GM12878 (cell line): ENCODE results near the gene BRD2. TPM values are rescaled to one million over a fixed set of nuclear protein-coding genes. Genes with fewer than 3 reads are reported as not detected.

Experiments
- ATAC-seq: fragments of 200-7000 bp; cut with Tn5 transposase; 3 replicates; pipeline ENCODE4 v1.9.1; 2020; ENCODE audit warnings: mild to moderate bottlenecking, moderate library complexity
- BruUV-seq: library from RNA; stranded (reverse); fragments of 400-500 nt; replicated peaks from 2 replicates; lab custom pipeline; 2021; lab: Mats Ljungman, UMichigan
- CTCF ChIA-PET: fragments of 300-600 bp; sonication (Branson Sonifier 250); formaldehyde crosslinking; extraction: SDS; loops from one replicate; lab custom pipeline; 2021; ENCODE audit warnings: inconsistent platforms; lab: Yijun Ruan, JAX
- POLR2A ChIA-PET: fragments of 350-600 bp; formaldehyde crosslinking; extraction: SDS; loops from one replicate; lab custom pipeline; 2021; ENCODE audit warnings: inconsistent platforms; lab: Charles Lee
- RAD21 ChIA-PET: fragments of 300-600 bp; sonication (Branson Sonifier 250); formaldehyde crosslinking; loops from one replicate; lab custom pipeline; 2023; ENCODE audit warnings: antibody characterized with exemption; ENCODE audit not compliant: unreplicated experiment; lab: Charles Lee
- SMC1A ChIA-PET: fragments of 300-600 bp; sonication (Branson Sonifier 250); formaldehyde crosslinking; loops from one replicate; lab custom pipeline; 2023; ENCODE audit not compliant: unreplicated experiment, uncharacterized antibody; lab: Charles Lee
- DNase-seq: peaks from one replicate; pipeline ENCODE4 v3.0.0-alpha.2; 2011; ENCODE audit warnings: low read depth, low spot score
- FAIRE-seq: peaks from 3 replicates; lab custom pipeline; 2011; peaks lifted over from hg19 to GRCh38; lab: Jason Lieb, UNC
- H2AFZ ChIP-seq: 2 replicates; pipeline ENCODE4 v1.6.0; 2011; ENCODE audit warnings: low read depth, low read length, control low read depth; ENCODE audit not compliant: control insufficient read depth
- H3K27ac ChIP-seq: 2 replicates; pipeline ENCODE4 v1.5.1; 2011; ENCODE audit warnings: control low read depth; ENCODE audit not compliant: control insufficient read depth, insufficient read depth
- H3K27me3 ChIP-seq, 2 experiments: replicated peaks in 1 of 2; 2 replicates each; pipeline versions ENCODE4 v1.6.0 to v1.6.1; 2011; ENCODE audit warnings: low read length in 1 of 2; ENCODE audit not compliant: control insufficient read depth in 2 of 2, insufficient read depth in 2 of 2
- H3K36me3 ChIP-seq, 2 experiments: 2 replicates each; pipeline ENCODE4 v1.5.1; 2011; ENCODE audit warnings: low read length in 1 of 2; ENCODE audit not compliant: control insufficient read depth in 2 of 2, insufficient read depth in 2 of 2
- H3K4me1 ChIP-seq: 2 replicates; pipeline ENCODE4 v1.6.1; 2011; ENCODE audit warnings: mild to moderate bottlenecking, low read length, moderate library complexity, mixed read lengths; ENCODE audit not compliant: control insufficient read depth, insufficient read depth
- H3K4me2 ChIP-seq: 2 replicates; pipeline ENCODE4 v1.6.0; 2011; ENCODE audit warnings: control low read depth; ENCODE audit not compliant: control insufficient read depth, insufficient read depth
- H3K4me3 ChIP-seq: fragments of 200-600 bp; sonication (generic); 2 replicates; pipeline ENCODE4 v1.5.1; 2016
- H3K79me2 ChIP-seq: 2 replicates; pipeline ENCODE4 v1.6.0; 2011; ENCODE audit warnings: low read length; ENCODE audit not compliant: control insufficient read depth, insufficient read depth
- H3K9ac ChIP-seq: 2 replicates; pipeline ENCODE4 v1.8.0; 2011; ENCODE audit warnings: low read length, control low read depth, mixed read lengths; ENCODE audit not compliant: control insufficient read depth, insufficient read depth
- H3K9me3 ChIP-seq: replicated peaks from 3 replicates; pipeline ENCODE4 v1.5.1; 2011; ENCODE audit warnings: mild to moderate bottlenecking, low read length; ENCODE audit not compliant: control insufficient read depth, insufficient read depth
- H4K20me1 ChIP-seq: 2 replicates; pipeline ENCODE4 v1.6.0; 2011; ENCODE audit not compliant: control insufficient read depth, insufficient read depth
- ATF7 ChIP-seq: fragments of 450-650 bp; IDR thresholded peaks from 2 replicates; pipeline ENCODE4 v1.6.1; 2016; ENCODE audit warnings: low read depth, mild to moderate bottlenecking
- CBX5 ChIP-seq: sonication (generic); IDR thresholded peaks from 2 replicates; pipeline ENCODE4 v1.6.1; 2016; ENCODE audit warnings: low read depth, moderate library complexity, mild to moderate bottlenecking, inconsistent platforms
- EGR1 ChIP-seq, 2 experiments: IDR thresholded peaks; 1 replicate in 1 of 2; 2 replicates in 1 of 2; pipeline ENCODE4 v1.6.1; 2011 to 2012; ENCODE audit warnings: low read depth in 2 of 2, low read length in 2 of 2, borderline replicate concordance in 1 of 2, mild to moderate bottlenecking in 1 of 2, moderate library complexity in 1 of 2
- EP300 ChIP-seq, 2 experiments: fragments of 150-350 bp in 1 of 2; IDR thresholded peaks; 2 replicates each; pipeline ENCODE4 v1.6.1; 2011 to 2012; ENCODE audit warnings: low read depth in 2 of 2, low read length in 2 of 2, borderline replicate concordance in 1 of 2, improper control_type of control experiment in 1 of 2, inconsistent platforms in 1 of 2; ENCODE audit not compliant: control insufficient read depth in 1 of 2
- FOS ChIP-seq: IDR thresholded peaks from 3 replicates; pipeline ENCODE4 v1.6.1; 2011; ENCODE audit warnings: borderline replicate concordance; ENCODE audit not compliant: insufficient read length; ENCODE audit errors: extremely low read depth
- KLF5 ChIP-seq: fragments of 450-650 bp; IDR thresholded peaks from 2 replicates; pipeline ENCODE4 v1.6.1; 2014; ENCODE audit warnings: mild to moderate bottlenecking; ENCODE audit not compliant: partially characterized antibody
- NR2C1 ChIP-seq: fragments of 450-650 bp; IDR thresholded peaks from 2 replicates; pipeline ENCODE4 v1.6.1; 2017; ENCODE audit warnings: antibody characterized with exemption, mild to moderate bottlenecking, moderate library complexity
- PAX8 ChIP-seq: fragments of 450-650 bp; IDR thresholded peaks from 2 replicates; pipeline ENCODE4 v1.6.1; 2017; ENCODE audit warnings: mild to moderate bottlenecking, moderate library complexity
- RBBP5 ChIP-seq: fragments of 200-600 bp; sonication (generic); conservative IDR thresholded peaks from 2 replicates; pipeline ENCODE4 v1.6.1; 2016
- SREBF2 ChIP-seq: IDR thresholded peaks from 2 replicates; pipeline ENCODE4 v1.6.1; 2012; ENCODE audit warnings: mild to moderate bottlenecking, low read length
- STAT1 ChIP-seq: fragments of 450-650 bp; conservative IDR thresholded peaks from 2 replicates; pipeline ENCODE4 v1.6.1; 2014; ENCODE audit warnings: antibody characterized with exemption, mild to moderate bottlenecking
- ZNF207 ChIP-seq: fragments of 450-650 bp; IDR thresholded peaks from 2 replicates; pipeline ENCODE4 v1.6.1; 2014; ENCODE audit warnings: antibody characterized with exemption, mild to moderate bottlenecking, borderline replicate concordance
- ZNF274 ChIP-seq: IDR thresholded peaks from one replicate; pipeline ENCODE4 v1.8.0; 2011; ENCODE audit not compliant: insufficient read length, insufficient read depth
- ZNF622 ChIP-seq: fragments of 450-650 bp; IDR thresholded peaks from 2 replicates; pipeline ENCODE4 v1.6.1; 2017; ENCODE audit warnings: mild to moderate bottlenecking, inconsistent platforms
- WGBS: methylation state at CpG from one replicate; pipeline ENCODE4 v1.1.6; 2016; ENCODE audit warnings: low lambda C conversion rate; ENCODE audit not compliant: insufficient replicate concordance, insufficient coverage; ENCODE audit errors: missing lambda C conversion rate; 5-methylcytosine and 5-hydroxymethylcytosine counted together
- in situ Hi-C: fragments of 300-500 bp; cut with MboI; formaldehyde crosslinking; loops from 9 replicates; pipeline ENCODE4 v1.14.3; 2018; ENCODE audit warnings: mixed read lengths
- intact Hi-C: fragments of 100-400 bp; cut with micrococcal nuclease; formaldehyde crosslinking; loops from one replicate; pipeline ENCODE4 v1.14.2; 2022; ENCODE audit not compliant: unreplicated experiment
- polyA plus RNA-seq, 11 experiments: library from polyadenylated mRNA; depleted of rRNA in 4 of 11; unstranded in 6 of 11; stranded (reverse) in 5 of 11; fragments of >200 nt; fragmentation: Nextera tagmentation in 4 of 11; fragmentation: Illumina TruSeq in 1 of 11; extraction: Ambion mirVana in 4 of 11; extraction: Trizol in 1 of 11; gene quantifications; 1 replicate in 1 of 11; 2 replicates in 10 of 11; pipeline versions ENCODE4 v1.2.1 to v1.2.3, GENCODE V29; 2011 to 2016; ENCODE audit warnings: inconsistent platforms in 2 of 11, missing spikeins in 2 of 11, low read depth in 1 of 11
- total RNA-seq, 4 experiments: library from RNA; depleted of rRNA in 3 of 4; stranded (reverse); fragments of >200 nt in 3 of 4; fragmentation: Illumina TruSeq in 1 of 4; extraction: Trizol in 1 of 4; gene quantifications; 2 replicates each; pipeline versions ENCODE4 v1.2.1 to v1.2.3, GENCODE V29; 2013 to 2021
- TF ChIP-seq, protein P1 (sequence below): fragments of 450-650 bp; IDR thresholded peaks from 2 replicates; pipeline ENCODE4 v1.6.1; 2014; ENCODE audit warnings: mild to moderate bottlenecking
- TF ChIP-seq, protein P2 (sequence below): fragments of 150-350 bp; IDR thresholded peaks from 2 replicates; pipeline ENCODE4 v1.6.1; 2014; ENCODE audit warnings: mild to moderate bottlenecking, low read depth, low read length
- TF ChIP-seq, protein P3 (sequence below): IDR thresholded peaks from 2 replicates; pipeline ENCODE4 v1.6.1; 2011; ENCODE audit warnings: low read depth, mild to moderate bottlenecking, low read length, moderate library complexity, borderline replicate concordance; ENCODE audit errors: extremely low read depth

Gene BRD2
- total and polyA plus RNA-seq, 10 of the 15 experiments (the other 5 are each of a cell fraction or from before 2014, with no cell fraction given): 32.2 to 239 (median 139) TPM

DNA sequence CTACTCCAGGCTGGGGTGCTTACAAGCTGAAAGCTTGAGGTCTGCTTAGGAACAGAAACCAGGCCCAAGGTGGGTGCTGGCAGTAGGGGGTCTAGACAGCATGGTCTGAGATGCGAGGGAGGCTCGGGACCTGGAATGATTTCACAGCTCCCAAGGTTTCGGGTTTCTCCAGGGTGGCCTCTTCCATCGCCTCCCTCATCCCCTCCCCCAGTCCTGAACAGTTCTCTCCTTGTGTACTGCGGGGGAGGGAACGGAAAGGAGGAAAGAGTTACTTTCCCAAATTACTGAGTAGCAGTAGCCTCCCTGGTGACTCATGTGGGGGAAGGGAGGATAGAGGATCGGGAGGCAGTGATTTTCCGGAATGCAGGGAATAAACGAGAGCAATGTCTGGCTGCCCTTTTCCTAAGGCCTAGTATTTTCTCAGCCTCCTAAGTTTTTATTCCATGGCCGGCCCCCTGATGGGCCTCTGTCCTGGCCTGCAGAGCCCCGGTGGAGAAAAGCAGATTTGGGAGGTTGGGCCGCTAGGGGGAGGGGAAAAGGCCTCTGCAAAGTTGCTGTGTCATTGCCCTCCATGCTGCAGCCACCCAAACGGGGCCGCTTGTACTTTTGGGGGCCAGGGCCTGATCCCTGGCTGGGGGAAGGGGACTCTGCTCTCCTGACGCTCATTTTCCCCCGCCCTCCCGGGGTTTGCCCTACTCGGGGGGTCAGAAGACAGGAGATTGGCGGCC lies 1.5 kb downstream of the BRD2 start (continued):
- no peak for TF ChIP-seq RBBP5
- TF ChIP-seq FOS: no peak
- TF ChIP-seq, all 136 proteins: peak for 31

DNA sequence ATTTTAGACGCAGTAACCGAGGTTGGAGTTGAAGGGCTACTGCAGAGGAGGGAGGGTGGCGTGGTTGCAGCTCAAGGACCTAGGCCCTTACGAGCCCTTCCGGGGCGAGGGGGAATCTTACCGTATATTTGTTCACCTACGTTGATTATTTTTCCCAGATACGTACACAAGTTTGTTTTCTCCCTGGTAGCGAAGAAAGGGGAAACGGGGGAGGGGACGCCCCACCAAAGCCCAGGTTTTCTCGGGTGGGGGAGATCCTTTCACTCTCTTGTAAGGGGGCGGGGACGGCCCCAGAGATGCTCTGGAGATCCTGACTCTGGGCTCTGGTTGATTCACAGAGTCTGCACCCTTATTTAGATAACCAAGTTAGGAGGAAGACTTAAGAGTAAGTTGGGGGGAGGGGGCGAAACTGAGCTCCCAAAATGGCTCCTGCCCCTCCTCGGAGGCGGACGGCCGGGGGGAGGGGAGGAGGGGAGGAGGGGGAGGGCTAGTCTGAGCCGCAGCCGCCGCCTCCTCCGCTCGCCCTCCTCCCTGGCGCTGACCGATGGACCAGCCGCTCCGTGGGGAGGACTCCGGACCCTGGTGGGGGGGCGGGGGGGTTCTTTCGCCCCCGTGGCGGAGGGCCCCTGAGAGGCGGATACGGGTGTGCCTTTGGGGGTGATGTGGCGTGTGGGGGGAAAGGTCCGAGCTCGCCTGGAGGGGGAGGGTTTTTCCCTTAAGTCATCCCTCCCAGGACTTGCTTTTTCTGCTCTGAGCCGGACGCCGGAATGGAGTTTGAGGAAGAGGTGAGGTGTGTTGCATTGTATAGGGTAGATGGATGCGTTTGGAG lies 2.2 kb downstream of the BRD2 start:
- ATAC-seq (peak; percentile 32), DNase-seq (peak; percentile 61), FAIRE-seq (peak; percentile 23)
- Histone ChIP-seq H4K20me1 (peaks cover 26% of the 10 kb centered on the region), H3K4me1 (peaks cover 8% of the 10 kb centered on the region), H2AFZ (no peak overlapping the region), H3K27me3 (no peaks in the 10 kb centered on the region), H3K27ac (peak overlapping the region; percentile 100), H3K79me2 (peaks cover 92% of the 10 kb centered on the region), H3K4me3 (peak overlapping the region; percentile 90), H3K9me3 (no peaks in the 10 kb centered on the region), H3K4me2 (peak overlapping the region; percentile 82), H3K36me3 (peaks cover 19 to 23% of the 10 kb centered on the region in 2 experiments), H3K9ac (peak overlapping the region; percentile 100)
- CTCF ChIA-PET: interaction anchor here (1.1 to 13.8 kb wide), 13 partner anchors 10 to 147 kb away, joined by 3 to 162 read pairs (median 10); partner anchors contain the start of genes HLA-DMA, HLA-DMB, PSMB9 and TAP1
- no TSS peak for BruUV-seq
- in situ Hi-C loops: loop anchor here (25.0 kb wide), 2 partner anchors 1408 to 1692 kb away; partner anchors contain the start of gene LTA
- SMC1A ChIA-PET: interaction anchor here (1.5 to 17.2 kb wide), 9 partner anchors 15 to 131 kb away, joined by 4 to 347 read pairs (median 13); partner anchors contain the start of genes HLA-DMA, HLA-DMB, HLA-DOA and HLA-DPA1
- 1% methylated on average over 37 of the region's 43 CpGs for WGBS
- POLR2A ChIA-PET: interaction anchor here (0.7 to 16.6 kb wide), 18 partner anchors 10 to 841 kb away, joined by 3 to 486 read pairs (median 18); partner anchors contain the start of genes FKBPL, HLA-DMA, HLA-DMB and HLA-DPA1
- intact Hi-C loops: loop anchor here (2.0 to 5.0 kb wide), 3 partner anchors 18 to 128 kb away; partner anchors contain the start of genes HLA-DMA and PSMB8
- RAD21 ChIA-PET: interaction anchor here (1.0 to 12.2 kb wide), 11 partner anchors 15 to 279 kb away, joined by 4 to 224 read pairs (median 16); partner anchors contain the start of genes HLA-DMA, HLA-DMB, HLA-DPB1 and PSMB9
- TF ChIP-seq ATF7 (peak; percentile 12; the same call in 1 of the 2 replicates), ZNF207 (no peak), KLF5 (no peak), PAX8 (peak; percentile 81; the same call in 1 of the 2 replicates), STAT1 (0 out of 2 replicates have a peak, but pooled peaks have one; percentile 68), ZNF274 (no peak), NR2C1 (no peak), ZNF622 (no peak), EP300 (IDR thresholded peaks at IDR 0.05; ENCODE audit: borderline replicate concordance in 1 of 2, control insufficient read depth in 1 of 2, low read depth in 2 of 2, low read length in 2 of 2) (peak in 1 of 2 experiments; percentile 2; a peak in 1 of 4 replicates), CBX5 (no peak), EGR1 (IDR thresholded peaks at IDR 0.05; ENCODE audit: borderline replicate concordance in 1 of 2, low read depth in 2 of 2, low read length in 2 of 2) (no peak; a peak in 2 of 3 replicates), SREBF2 (no peak; the same call in 1 of the 2 replicates)
- TF ChIP-seq, protein P1, sequence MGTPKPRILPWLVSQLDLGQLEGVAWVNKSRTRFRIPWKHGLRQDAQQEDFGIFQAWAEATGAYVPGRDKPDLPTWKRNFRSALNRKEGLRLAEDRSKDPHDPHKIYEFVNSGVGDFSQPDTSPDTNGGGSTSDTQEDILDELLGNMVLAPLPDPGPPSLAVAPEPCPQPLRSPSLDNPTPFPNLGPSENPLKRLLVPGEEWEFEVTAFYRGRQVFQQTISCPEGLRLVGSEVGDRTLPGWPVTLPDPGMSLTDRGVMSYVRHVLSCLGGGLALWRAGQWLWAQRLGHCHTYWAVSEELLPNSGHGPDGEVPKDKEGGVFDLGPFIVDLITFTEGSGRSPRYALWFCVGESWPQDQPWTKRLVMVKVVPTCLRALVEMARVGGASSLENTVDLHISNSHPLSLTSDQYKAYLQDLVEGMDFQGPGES: no peak
- TF ChIP-seq, protein P2, sequence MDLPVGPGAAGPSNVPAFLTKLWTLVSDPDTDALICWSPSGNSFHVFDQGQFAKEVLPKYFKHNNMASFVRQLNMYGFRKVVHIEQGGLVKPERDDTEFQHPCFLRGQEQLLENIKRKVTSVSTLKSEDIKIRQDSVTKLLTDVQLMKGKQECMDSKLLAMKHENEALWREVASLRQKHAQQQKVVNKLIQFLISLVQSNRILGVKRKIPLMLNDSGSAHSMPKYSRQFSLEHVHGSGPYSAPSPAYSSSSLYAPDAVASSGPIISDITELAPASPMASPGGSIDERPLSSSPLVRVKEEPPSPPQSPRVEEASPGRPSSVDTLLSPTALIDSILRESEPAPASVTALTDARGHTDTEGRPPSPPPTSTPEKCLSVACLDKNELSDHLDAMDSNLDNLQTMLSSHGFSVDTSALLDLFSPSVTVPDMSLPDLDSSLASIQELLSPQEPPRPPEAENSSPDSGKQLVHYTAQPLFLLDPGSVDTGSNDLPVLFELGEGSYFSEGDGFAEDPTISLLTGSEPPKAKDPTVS: no peak
- TF ChIP-seq, protein P3, sequence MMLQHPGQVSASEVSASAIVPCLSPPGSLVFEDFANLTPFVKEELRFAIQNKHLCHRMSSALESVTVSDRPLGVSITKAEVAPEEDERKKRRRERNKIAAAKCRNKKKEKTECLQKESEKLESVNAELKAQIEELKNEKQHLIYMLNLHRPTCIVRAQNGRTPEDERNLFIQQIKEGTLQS: no peak
